Amniotic stem cell (primary cell): ENCODE data around the gene ATP8A2.
"Not testable (repeated sequence)": the region's sequence is repeated elsewhere in the genome, so short reads cannot be mapped to it uniquely, and the experiment has no call there.

Source experiments
- DNase-seq: peaks from one replicate; lab custom pipeline; 2025; lab: John Stamatoyannopoulos, UW

The ATP8A2 gene

GRCh38 chr13:25371875-25372283 lies at the start of gene ATP8A2:
Gene ATP8A2 (plus strand): TSS chr13:25371974. CDS start chr13:25372213, 239 bp downstream.
- DNase-seq = no peak

- DNase-seq = no peak
Observed at GRCh38 chr13:25324100-25324499, 47.7 kb upstream of the ATP8A2 start.

DNA sequence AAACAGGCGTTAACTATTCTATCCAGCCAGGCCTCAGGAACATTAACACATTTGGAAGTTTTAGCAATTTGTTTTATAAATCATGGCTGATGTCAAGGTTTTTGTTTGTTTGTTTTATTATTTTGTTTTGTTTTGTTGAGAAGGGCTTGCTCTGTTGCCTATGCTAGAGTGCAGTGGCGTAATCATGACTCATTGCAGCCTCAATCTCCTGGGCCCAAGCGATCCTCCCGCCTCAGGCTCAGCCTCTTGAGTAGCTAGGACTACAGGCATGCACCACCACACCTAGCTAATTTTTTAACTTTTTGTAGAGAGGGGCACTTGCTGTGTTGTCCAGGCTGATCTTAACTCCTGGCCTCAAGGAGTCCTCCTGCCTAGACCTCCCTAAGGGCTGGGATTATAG lies 42.1 kb upstream of the ATP8A2 start:
- DNase-seq = no peak

DNA sequence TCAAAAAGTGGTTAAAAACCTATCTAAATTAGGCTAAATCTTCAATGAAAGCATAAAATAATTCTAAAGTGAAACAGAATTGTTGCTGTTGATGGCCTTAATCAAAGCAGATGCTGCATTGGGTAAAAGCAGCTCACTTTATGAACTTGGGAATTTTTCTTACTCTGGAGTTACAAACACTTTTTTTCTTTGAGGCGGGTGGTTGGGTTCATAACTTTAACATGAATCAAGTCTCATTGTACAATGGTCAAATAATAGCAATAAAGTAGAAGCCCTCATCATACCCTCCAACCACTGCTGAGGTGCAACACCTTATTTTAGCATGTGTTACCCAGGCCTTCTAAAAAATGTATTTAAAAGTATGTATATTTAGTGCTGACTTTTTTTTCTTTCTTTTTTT lies 41.2 kb upstream of the ATP8A2 start:
- DNase-seq = no peak

GRCh38 chr13:25335856-25336255 lies 35.9 kb upstream of the ATP8A2 start:
- no peak for DNase-seq

GRCh38 chr13:25345576-25345975 lies 26.2 kb upstream of the ATP8A2 start:
- no peak for DNase-seq

DNA sequence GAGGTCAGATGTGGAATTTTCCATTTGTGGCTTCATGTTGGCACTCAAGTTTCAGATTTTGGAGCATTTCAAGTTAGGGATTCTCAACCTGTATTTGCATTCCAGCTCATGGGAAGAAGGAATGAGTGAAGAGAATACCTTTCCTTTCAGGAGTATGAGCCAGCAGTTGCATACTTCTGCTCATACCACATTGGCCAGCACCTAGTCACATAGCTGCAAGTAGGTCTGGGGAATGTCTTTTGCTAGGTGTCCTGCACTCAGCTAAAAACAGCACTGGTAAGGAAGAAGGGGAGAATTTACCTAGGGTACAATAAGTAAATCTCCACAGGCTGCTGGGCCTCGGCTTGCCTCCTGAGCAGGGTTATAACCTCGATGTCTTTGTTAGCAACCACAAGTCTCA lies 24.6 kb upstream of the ATP8A2 start:
- DNase-seq = no peak

DNA sequence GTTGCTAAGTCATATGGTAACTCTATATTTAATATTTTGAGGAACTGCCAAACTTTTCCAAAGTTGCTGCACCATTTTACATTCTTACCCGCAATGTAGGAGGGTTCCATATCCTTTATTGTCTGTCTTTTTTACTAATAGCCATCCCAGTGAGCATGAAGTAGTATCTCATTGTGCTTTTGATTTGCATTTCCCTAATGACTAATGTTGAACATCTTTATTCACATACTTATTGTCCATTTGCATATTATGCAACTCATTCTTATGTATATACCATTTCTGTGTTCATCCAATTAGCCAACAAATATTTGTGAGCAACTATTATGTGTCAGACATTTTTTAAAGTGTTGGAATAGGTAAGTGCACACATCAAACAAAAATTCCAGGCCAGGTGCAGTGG lies 20.4 kb upstream of the ATP8A2 start:
- DNase-seq = no peak

DNA sequence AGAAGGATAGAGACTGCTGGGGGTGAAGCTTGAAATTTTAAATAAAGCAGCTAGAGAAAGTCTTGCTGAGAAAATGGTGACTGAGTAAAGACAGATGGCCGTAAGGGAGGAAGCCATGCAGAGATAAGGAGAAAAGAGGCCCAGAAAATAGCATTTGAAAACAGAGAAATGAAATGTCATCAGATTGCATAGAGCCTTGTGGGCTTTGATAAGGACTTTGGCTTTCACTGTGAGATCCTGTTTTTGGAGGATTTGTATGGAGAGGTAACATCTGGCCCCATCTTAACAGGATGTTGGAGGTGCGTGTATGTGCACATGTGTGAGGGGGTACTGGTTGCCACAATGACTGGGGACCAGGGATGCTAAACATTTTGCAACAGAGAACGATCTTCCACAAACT lies 19.5 kb upstream of the ATP8A2 start:
- DNase-seq = no peak

DNA sequence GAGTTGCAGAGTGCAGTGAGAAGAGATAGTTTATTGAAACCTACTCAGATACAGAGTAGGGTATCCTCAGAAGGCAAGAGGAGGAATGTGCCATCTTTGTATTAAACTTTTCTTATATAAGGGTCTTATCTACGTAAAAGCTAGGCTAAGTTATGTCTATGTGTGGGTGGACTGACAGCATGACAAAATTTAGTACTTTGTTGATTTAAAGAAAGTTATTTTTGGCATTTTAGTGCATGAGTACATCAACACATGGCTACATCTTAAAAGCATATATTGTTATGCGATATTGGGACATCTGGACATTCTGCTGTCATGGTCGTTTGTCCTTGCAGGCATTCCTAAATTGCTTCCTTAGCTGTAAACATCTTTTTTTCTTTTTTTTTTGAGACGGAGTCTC lies 19.0 kb upstream of the ATP8A2 start:
- no peak for DNase-seq

DNA sequence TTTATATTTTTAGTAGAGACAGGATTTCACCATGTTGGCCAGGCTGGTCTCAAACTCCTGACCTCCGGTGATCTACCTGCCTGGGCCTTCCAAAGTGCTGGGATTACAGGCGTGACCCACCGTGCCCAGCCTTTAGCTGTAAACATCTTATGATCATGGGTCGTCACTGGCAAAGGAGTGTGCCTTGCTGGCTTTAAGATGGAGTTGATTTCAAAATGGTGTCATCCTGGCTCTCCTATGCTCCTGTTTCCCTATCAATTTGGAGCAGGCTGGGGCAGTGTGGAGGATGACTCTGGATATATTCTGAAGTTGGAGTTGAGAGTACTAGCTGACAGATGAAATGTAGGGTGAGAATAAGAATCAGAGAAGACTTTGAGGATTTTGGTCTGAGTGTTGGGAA lies 18.4 kb upstream of the ATP8A2 start:
- DNase-seq = no peak

- no peak for DNase-seq
Observed at GRCh38 chr13:25354377-25354776, 17.4 kb upstream of the ATP8A2 start.

DNA sequence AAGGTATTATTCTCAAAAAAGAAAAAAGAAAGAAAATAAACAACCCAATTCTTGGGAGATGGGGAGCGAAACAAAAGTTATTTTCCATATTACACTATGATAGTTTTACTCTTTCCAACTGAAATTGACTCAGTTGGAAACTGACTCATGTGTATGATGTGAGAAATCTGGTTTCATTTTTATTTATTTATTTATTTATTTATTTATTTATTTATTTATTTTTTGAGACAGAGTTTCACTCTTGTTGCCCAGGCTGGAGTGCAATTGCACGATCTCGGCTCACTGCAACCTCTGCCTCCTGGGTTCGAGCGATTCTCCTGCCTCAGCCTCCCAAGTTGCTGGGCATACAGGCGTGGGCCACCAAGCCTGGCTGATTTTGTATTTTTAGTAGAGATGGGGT lies 11.3 kb upstream of the ATP8A2 start:
- not testable (repeated sequence) for DNase-seq

DNA sequence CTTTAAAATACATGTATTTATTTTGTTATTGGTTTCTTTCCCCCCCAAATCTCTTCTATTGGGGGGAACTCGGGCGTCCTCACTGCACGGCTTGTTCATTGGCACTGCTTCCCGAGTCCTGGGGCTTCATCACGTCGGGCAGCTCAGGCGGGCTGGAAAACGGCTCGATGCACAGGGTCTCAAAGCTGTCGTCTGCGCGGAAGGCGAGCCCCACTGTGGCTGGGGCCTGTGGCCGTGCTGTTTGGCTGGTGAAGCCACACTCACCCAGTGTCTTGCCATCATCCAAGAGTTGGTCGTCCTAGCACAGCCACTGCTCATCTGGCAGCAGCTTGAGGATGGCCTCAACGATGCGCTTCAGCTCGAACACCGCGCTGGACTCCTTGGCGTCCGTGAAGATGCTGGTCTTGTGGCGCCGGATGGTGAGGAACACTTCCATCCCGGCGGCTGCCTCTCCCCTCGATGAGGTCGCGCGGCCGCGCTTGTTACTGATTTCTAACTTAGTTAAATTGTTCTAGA lies 6.0 kb upstream of the ATP8A2 start:
- DNase-seq = no peak

DNA sequence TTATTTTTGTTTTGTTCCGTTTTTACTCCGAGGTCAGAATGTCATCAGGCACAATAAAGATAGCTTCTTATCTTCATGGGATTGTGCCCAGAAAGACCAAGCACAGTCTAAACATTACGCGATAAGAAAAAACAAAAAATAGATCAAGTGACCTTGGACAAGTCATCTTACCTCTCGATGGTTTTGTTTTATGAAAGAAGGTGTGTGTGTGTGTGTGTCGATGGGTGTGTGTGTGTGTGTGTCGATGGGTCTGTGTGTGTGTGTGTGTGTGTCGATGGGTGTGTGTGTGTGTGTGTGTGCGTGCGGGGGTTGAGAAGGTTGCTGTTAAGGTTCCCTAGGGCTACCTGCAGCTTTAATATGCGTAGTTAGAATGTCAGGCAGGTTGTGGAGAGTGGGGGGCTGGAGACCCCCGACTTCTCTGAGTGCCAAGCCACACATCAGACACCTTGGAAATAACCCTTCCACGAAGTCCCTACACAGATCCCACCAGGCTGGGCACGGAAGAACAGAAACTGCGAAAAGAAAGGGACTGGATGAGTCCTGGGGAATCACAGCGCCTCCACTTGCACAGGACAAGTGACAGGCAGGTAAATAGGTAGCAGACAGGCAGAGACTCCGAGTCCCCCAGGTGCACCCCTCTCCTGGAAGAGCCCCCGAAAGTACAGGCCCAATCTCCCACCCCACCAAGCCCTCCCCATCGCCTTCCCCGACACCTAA lies 458 bp upstream of the ATP8A2 start:
- DNase-seq = no peak

DNA sequence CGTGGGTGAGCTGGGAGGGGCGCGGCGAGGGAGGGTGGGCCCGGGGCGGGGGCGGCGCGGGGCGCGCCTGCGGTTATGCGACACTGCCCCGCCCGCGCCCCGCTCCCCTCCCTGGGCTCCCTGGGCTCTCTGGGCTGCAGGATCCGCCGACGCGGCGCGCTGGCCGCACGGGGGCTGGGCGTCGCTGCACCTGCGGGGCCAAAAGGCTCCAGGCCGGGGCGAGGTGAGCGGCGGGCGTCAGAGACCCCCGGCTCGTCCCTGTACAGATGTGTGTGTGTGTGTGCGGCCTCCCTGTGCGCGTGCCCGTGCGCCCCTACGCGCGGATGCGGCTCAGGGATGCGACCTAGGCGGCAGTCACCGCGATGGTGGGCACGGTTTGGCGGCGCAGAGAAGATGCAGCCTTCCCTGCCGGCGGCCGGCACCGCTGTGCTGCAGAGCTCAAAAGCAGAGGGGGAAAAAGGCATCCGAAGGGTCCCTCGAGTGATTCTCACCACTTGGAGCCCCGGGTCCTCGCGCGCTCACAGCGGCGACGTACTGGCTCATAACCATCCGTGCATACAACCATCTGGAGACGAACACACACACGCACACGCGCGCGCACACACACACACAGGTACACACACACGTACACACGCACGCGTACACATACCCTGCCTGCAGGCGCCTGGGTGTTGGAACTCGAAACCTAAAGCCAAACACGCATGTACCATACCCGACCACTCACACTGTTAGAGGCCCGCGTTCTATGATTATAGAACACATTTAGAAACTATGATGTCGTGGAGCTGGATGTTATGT lies 709 bp downstream of the ATP8A2 start:
- no peak for DNase-seq

- no peak for DNase-seq
Observed at GRCh38 chr13:25375727-25376358, 4.1 kb downstream of the ATP8A2 start.

DNA sequence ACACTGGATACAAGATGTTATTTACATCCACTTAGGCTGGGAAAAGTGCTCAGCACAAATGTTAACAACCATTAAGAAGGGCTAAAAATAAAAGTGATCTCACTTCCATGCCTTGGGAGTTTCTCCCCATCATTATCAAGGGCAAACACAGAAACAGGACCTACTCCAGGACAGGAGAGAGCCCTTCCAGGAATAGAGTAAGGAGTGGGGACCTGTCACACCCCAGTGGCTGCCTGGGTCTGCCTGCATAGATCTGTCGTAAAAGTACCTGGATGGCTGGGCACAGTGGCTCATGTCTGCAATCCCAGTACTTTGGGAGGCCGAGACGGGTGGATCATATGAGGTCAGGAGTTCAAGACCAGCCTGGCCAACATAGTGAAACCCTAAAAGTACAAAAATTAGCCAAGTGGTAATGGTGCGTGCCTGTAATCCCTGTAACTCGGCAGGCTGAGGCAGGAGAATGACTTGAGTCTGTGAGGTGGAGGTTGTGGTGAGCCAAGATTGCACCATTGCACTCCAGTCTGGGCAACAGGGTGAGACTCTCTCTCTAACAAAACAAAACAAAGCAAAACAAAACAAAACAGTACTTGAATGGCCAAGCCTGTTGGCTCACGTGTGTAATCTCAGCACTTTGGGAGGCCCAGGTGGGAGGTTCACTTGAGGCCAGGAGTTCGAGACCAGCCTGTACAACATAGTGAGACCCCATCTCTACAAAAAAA lies 5.6 kb downstream of the ATP8A2 start:
- no peak for DNase-seq

DNA sequence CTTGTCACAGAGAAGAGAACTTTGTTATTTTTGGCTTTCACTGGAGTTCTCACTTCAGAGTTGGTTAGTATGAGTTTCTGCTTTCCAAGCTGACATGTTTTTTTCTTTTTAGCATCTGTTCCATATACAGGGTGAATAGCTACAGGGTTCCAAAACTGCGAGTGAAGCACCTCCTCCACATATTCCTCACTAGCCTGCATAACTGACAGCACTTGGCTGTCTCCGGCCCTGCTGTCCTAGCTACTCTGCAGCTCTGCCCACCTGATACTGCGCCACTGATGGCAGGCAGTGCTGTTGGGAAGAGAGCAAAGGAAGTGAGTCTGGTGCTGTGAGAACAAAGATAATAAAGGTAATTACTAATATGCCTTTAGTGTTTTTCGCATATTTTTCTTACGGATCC lies 6.8 kb downstream of the ATP8A2 start:
- DNase-seq = no peak

- no peak for DNase-seq
Observed at GRCh38 chr13:25379011-25379410, 7.2 kb downstream of the ATP8A2 start.

GRCh38 chr13:25380082-25380481 lies 8.3 kb downstream of the ATP8A2 start:
- no peak for DNase-seq

DNA sequence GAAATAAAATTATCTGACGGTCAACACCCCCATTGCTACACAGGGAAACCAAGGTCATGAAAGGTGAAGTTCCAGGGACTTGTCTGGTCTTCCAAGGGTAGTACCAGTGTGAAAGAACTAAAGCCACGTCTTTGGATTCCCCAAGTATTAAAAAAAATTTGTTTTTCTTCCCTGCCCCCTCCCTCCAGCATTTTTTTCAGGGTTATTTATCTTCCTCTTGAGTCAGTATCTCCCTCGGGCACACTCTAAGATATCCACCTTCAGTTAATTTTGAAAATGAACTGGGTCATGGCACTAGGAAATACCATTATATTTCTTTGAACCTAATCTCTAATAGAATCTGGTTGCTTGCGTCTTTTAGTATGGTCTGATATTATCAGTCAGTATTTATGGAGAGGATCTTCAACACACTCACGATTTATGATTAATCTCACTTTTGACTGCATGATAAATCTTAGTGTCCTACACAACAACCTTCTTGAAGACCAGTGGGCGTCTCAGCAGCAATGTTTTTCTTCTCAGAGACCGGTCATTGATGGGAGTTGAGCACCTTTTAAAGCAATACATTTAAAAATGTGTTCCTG lies 9.1 kb downstream of the ATP8A2 start:
- DNase-seq = no peak
